D721Med (cell line): ENCODE results near the gene CMIP.

Experiments used
- DNase-seq: peaks from one replicate; pipeline ENCODE4 v3.0.0; 2011; ENCODE audit warnings: low spot score; ENCODE audit not compliant: insufficient read length
- FAIRE-seq: peaks from 2 replicates; lab custom pipeline; 2011; peaks lifted over from hg19 to GRCh38; lab: Jason Lieb, UNC
- CTCF ChIP-seq: IDR thresholded peaks from 2 replicates; pipeline ENCODE4 v1.5.1; 2012; ENCODE audit warnings: mild to moderate bottlenecking, control low read depth; ENCODE audit not compliant: insufficient read depth; ENCODE audit errors: missing control alignments

CMIP gene

GRCh38 chr16:81445143-81445961 is 744 bp downstream of the CMIP start:
- TF ChIP-seq CTCF = no peak
- FAIRE-seq (no peak), DNase-seq (no peak)

DNA sequence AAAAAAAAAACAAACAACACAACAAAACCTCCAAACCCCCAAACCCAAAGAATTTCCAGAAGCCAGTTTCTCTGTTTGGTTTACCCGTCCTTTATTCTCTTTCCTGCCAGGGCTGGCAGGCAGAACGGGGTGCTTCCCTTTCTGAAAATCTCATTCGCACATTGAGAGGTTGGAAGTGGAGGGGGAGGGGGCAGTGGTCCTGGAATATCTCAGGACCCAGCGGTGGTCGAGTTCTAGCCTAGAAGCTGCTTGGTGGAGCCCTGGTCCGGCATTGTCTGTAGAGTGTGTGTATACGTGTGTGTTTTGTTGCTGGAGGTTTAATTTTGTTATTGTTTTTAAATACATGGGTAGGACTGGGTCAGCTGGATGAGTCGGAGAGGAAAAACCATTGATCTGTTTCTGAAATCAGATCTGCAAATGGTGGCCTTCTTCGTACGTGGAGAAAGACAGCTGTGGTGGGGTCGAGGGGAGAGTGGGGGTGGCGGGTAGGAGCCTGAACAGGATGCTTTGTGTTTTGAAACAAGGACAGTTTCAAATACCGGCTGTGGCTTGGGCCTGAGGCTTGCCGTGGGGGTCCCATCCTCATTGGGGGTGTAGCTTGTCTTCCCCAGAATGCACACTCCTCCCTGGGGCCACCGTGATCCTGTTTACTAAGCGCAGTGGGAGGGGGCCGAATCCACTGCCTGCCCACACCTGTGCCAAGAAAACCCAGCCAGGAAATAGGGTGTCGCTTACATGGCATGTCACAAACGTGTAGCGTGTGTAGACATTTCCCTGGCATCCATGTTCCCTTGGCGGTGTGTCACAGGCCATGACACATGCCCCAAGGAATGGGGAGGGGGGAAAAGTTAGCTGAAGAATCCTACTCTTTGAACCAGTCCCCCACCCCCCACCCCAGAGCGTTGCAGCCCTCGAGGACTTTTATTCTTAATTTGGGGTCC is 1.6 kb downstream of the CMIP start:
- FAIRE-seq (no peak), DNase-seq (no peak)
- TF ChIP-seq CTCF = no peak

GRCh38 chr16:81446907-81447268 is 2.3 kb downstream of the CMIP start:
- TF ChIP-seq CTCF = no peak
- DNase-seq (no peak), FAIRE-seq (no peak)

GRCh38 chr16:81447383-81448101 is 2.9 kb downstream of the CMIP start:
- FAIRE-seq (no peak), DNase-seq (no peak)
- no peak for TF ChIP-seq CTCF

DNA sequence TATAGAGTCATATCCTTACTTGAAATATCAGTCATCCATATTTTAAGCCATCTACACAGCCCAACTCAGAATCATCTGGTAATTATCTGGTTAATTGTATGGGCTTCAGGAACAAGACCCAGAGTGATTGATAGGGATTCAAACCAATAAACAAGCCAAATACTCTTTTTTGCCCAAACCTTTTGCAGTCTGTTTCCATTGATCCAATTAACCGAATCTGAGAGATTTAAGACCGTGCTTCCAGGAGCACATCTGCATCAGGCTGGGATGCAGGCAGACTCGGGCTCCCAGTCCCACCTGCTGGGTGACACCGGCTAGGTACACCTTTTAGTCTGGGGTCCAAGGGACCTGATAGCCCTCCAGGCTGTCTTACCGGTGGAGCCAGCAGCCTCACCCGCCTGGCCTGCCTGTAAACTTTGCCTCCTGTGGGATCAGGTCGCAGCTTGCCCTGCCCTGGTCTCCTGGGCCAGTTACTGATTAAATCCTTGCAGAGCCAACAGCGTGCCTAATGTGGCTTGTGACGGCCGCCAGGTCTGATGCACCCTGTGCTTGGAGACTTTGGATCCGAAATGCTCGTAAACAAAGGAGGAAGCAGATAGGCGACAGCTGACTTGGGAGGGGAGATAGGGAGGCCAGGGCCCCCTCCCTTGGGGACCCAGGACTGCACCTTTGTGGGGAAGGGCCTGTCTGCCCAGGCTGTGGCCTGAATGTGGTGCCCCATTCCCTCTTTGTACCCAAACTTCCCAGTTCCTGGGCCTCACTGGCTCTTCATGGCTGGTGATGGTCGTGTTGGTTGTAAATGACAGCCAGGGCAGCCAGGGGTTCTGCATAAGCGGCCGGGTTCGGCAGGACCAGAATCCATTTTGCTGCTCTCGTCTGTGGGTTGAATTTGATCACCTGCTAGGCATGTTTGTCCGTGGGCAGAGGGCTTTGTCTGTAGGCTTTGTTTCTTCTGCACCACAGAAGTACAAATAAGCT is 3.8 kb downstream of the CMIP start:
- TF ChIP-seq CTCF = no peak
- FAIRE-seq = no peak
- no peak for DNase-seq

- no peak for TF ChIP-seq CTCF
- FAIRE-seq = no peak
- no peak for DNase-seq
These were observed 4.6 kb downstream of the CMIP start for GRCh38 chr16:81449241-81449640.
